Naive B cell (primary cell): ENCODE measurements around the gene GABRA1. TPM values are rescaled to one million over a fixed set of nuclear protein-coding genes. Genes with fewer than 3 reads are reported as not detected.

Experiments used
- ATAC-seq, 2 donors: fragments of 150-1000 bp; cut with Tn5 transposase; 2 replicates each; pipeline ENCODE4 v1.10.0; 2021; ENCODE audit warnings: low read depth in 2 of 2, mild to moderate bottlenecking in 2 of 2, moderate library complexity in 2 of 2
- DNase-seq: peaks from one replicate; pipeline ENCODE4 v3.0.0; 2022
- H3K27ac Mint-ChIP-seq, 6 donors: one replicate each; pipeline ENCODE4 v1.8.0; 2020 to 2022; ENCODE audit warnings: mild to moderate bottlenecking in 6 of 6, mixed read lengths in 6 of 6, moderate library complexity in 5 of 6, inconsistent platforms in 2 of 6
- H3K27me3 Mint-ChIP-seq, 3 donors: one replicate each; pipeline ENCODE4 v1.8.0; 2021 to 2022; ENCODE audit warnings: mixed read lengths in 3 of 3, mild to moderate bottlenecking in 1 of 3
- H3K36me3 Mint-ChIP-seq, 2 donors: one replicate each; pipeline ENCODE4 v1.8.0; 2020 to 2022; ENCODE audit warnings: mixed read lengths in 2 of 2, inconsistent platforms in 1 of 2, mild to moderate bottlenecking in 1 of 2
- H3K4me1 Mint-ChIP-seq, 3 donors: one replicate each; pipeline ENCODE4 v1.8.0; 2020 to 2022; ENCODE audit warnings: mixed read lengths in 3 of 3, inconsistent platforms in 1 of 3, mild to moderate bottlenecking in 1 of 3, moderate library complexity in 1 of 3
- H3K4me3 Mint-ChIP-seq, 8 donors: one replicate each; pipeline ENCODE4 v1.8.0; 2020 to 2022; ENCODE audit warnings: mild to moderate bottlenecking in 8 of 8, mixed read lengths in 8 of 8, moderate library complexity in 8 of 8, inconsistent platforms in 2 of 8
- H3K9me3 Mint-ChIP-seq, 7 donors: one replicate each; pipeline ENCODE4 v1.8.0; 2020 to 2022; ENCODE audit warnings: mixed read lengths in 7 of 7, mild to moderate bottlenecking in 5 of 7, inconsistent platforms in 2 of 7, moderate library complexity in 1 of 7
- polyA plus RNA-seq, 6 donors: library from polyadenylated mRNA; unstranded; fragments of 300-500 nt; fragmentation: Illumina TruSeq; gene quantifications; one replicate each; pipeline ENCODE4 v1.2.3, GENCODE V29; 2021; ENCODE audit warnings: low read depth in 6 of 6

Gene GABRA1
- polyA plus RNA-seq, 6 donors from 2014 or later, result not detected

- Mint-ChIP-seq H3K27me3 (no peaks in the 10 kb centered on the region), H3K9me3 (peaks cover 0 to 2% (median 0%) of the 10 kb centered on the region in 7 donors), H3K27ac (no peak overlapping the region), H3K4me1 (no peaks in the 10 kb centered on the region), H3K4me3 (no peak overlapping the region), H3K36me3 (no peaks in the 10 kb centered on the region)
- DNase-seq, result no peak
- no peak for ATAC-seq
These were observed 53.1 kb downstream of the GABRA1 start for GRCh38 chr5:161900981-161901380.

- H3K27me3 Mint-ChIP-seq, result no peaks in the 10 kb centered on the region
- peaks cover 0 to 16% (median 2%) of the 10 kb centered on the region in 7 donors for H3K9me3 Mint-ChIP-seq
- H3K4me1 Mint-ChIP-seq, result no peaks in the 10 kb centered on the region
- H3K27ac Mint-ChIP-seq, result no peak overlapping the region
- ATAC-seq, result no peak
- no peak overlapping the region for H3K4me3 Mint-ChIP-seq
- DNase-seq, result no peak
- no peaks in the 10 kb centered on the region for H3K36me3 Mint-ChIP-seq
These were observed 73.9 kb downstream of the GABRA1 start for GRCh38 chr5:161921781-161922180.

GRCh38 chr5:161924270-161924669 lies 76.3 kb downstream of the GABRA1 start:
- no peak for DNase-seq
- no peaks in the 10 kb centered on the region for H3K36me3 Mint-ChIP-seq
- no peak for ATAC-seq
- no peak overlapping the region for H3K27ac Mint-ChIP-seq
- H3K4me3 Mint-ChIP-seq, result no peak overlapping the region
- H3K9me3 Mint-ChIP-seq, result peaks cover 0 to 16% (median 2%) of the 10 kb centered on the region in 7 donors
- H3K4me1 Mint-ChIP-seq, result no peaks in the 10 kb centered on the region
- no peaks in the 10 kb centered on the region for H3K27me3 Mint-ChIP-seq

GRCh38 chr5:161925960-161926359 lies 78.0 kb downstream of the GABRA1 start:
- H3K9me3 Mint-ChIP-seq, result peaks cover 0 to 16% (median 2%) of the 10 kb centered on the region in 7 donors
- ATAC-seq, result no peak

GRCh38 chr5:161934486-161934885 lies 86.6 kb downstream of the GABRA1 start:
- ATAC-seq (no peak), DNase-seq (no peak)
- Mint-ChIP-seq H3K4me1 (no peaks in the 10 kb centered on the region), H3K27me3 (no peaks in the 10 kb centered on the region), H3K27ac (no peak overlapping the region), H3K4me3 (no peak overlapping the region), H3K9me3 (peaks cover 0 to 8% (median under 1%) of the 10 kb centered on the region in 7 donors), H3K36me3 (no peaks in the 10 kb centered on the region)

More at GRCh38 chr5:161925960-161926359, 78.0 kb downstream of the GABRA1 start:
- DNase-seq, result no peak
- H3K27ac Mint-ChIP-seq, result no peak overlapping the region
- no peaks in the 10 kb centered on the region for H3K27me3 Mint-ChIP-seq
- no peak overlapping the region for H3K4me3 Mint-ChIP-seq
- no peaks in the 10 kb centered on the region for H3K36me3 Mint-ChIP-seq
- no peaks in the 10 kb centered on the region for H3K4me1 Mint-ChIP-seq

- ATAC-seq (no peak), DNase-seq (no peak)
- H3K9me3 Mint-ChIP-seq, result peaks cover 0 to 3% (median 0%) of the 10 kb centered on the region in 7 donors
- no peak overlapping the region for H3K4me3 Mint-ChIP-seq
- H3K27ac Mint-ChIP-seq, result no peak overlapping the region
- H3K36me3 Mint-ChIP-seq, result no peaks in the 10 kb centered on the region
- no peaks in the 10 kb centered on the region for H3K4me1 Mint-ChIP-seq
- H3K27me3 Mint-ChIP-seq, result no peaks in the 10 kb centered on the region
These were observed 97.1 kb downstream of the GABRA1 start for GRCh38 chr5:161944974-161945373.

- DNase-seq (no peak), ATAC-seq (no peak)
- Mint-ChIP-seq H3K27me3 (no peaks in the 10 kb centered on the region), H3K9me3 (no peaks in the 10 kb centered on the region), H3K4me3 (no peak overlapping the region), H3K4me1 (no peaks in the 10 kb centered on the region), H3K36me3 (no peaks in the 10 kb centered on the region), H3K27ac (no peak overlapping the region)
These were observed 99.0 kb downstream of the GABRA1 start for GRCh38 chr5:161946911-161947310.

Other genes starting within 250 kb of the GABRA1 start
- not detected for gene GABRA6, start 162.4 kb upstream of the GABRA1 start, polyA plus RNA-seq
- not detected for gene GABRG2, start 219.7 kb downstream of the GABRA1 start, polyA plus RNA-seq